ENCODE data around the gene CNDP2. TPM values are rescaled to one million over a fixed set of nuclear protein-coding genes. Genes with fewer than 3 reads are reported as not detected.

Gene CNDP2
- total and polyA plus RNA-seq, 4 donors = 26.7 to 99.2 (median 74.2) TPM

GRCh38 chr18:74567822-74568221 is 71.7 kb downstream of the CNDP2 start:
- H3K27ac ChIP-seq (ENCODE audit: low read depth in 1 of 2, low read length in 2 of 2) = no peak overlapping the region
- intact Hi-C loops (cut with DNase I) = no loop called here
- ATAC-seq (ENCODE audit: low FRiP score) (no peak), DNase-seq (no peak)
- H3K27me3 ChIP-seq (ENCODE audit: control insufficient read depth in 1 of 2, insufficient read depth in 2 of 2, low read length in 1 of 2) = no peaks in the 10 kb centered on the region
- H3K4me1 ChIP-seq (ENCODE audit: control insufficient read depth in 1 of 2, insufficient read depth in 2 of 2, low read length in 2 of 2) = no peaks in the 10 kb centered on the region
- H3K9me3 ChIP-seq (ENCODE audit: control insufficient read depth, low read length) = no peaks in the 10 kb centered on the region
- no peak overlapping the region for H3K4me3 ChIP-seq (ENCODE audit: low read length in 2 of 2)
- 60 to 68% methylated on average over 7 of the region's 7 CpGs for WGBS, 2 donors
- no peaks in the 10 kb centered on the region for H3K36me3 ChIP-seq (ENCODE audit: control insufficient read depth in 1 of 2, insufficient read depth in 2 of 2, low read length in 1 of 2)

GRCh38 chr18:74569401-74569800 is 73.2 kb downstream of the CNDP2 start:
- 65 to 75% methylated on average over 4 of the region's 4 CpGs for WGBS, 2 donors
- intact Hi-C loops (cut with DNase I) = no loop called here
- no peak overlapping the region for H3K27ac ChIP-seq (ENCODE audit: low read depth in 1 of 2, low read length in 2 of 2)
- no peaks in the 10 kb centered on the region for H3K4me1 ChIP-seq (ENCODE audit: control insufficient read depth in 1 of 2, insufficient read depth in 2 of 2, low read length in 2 of 2)
- H3K4me3 ChIP-seq (ENCODE audit: low read length in 2 of 2) = no peak overlapping the region
- no peaks in the 10 kb centered on the region for H3K27me3 ChIP-seq (ENCODE audit: control insufficient read depth in 1 of 2, insufficient read depth in 2 of 2, low read length in 1 of 2)
- H3K36me3 ChIP-seq (ENCODE audit: control insufficient read depth in 1 of 2, insufficient read depth in 2 of 2, low read length in 1 of 2) = no peaks in the 10 kb centered on the region
- no peak for DNase-seq
- ATAC-seq (ENCODE audit: low FRiP score) = no peak
- H3K9me3 ChIP-seq (ENCODE audit: control insufficient read depth, low read length) = no peaks in the 10 kb centered on the region

- Histone ChIP-seq H3K4me1 (ENCODE audit: control insufficient read depth in 1 of 2, insufficient read depth in 2 of 2, low read length in 2 of 2) (no peaks in the 10 kb centered on the region), H3K9me3 (ENCODE audit: control insufficient read depth, low read length) (no peaks in the 10 kb centered on the region), H3K27me3 (ENCODE audit: control insufficient read depth in 1 of 2, insufficient read depth in 2 of 2, low read length in 1 of 2) (no peaks in the 10 kb centered on the region), H3K36me3 (ENCODE audit: control insufficient read depth in 1 of 2, insufficient read depth in 2 of 2, low read length in 1 of 2) (no peaks in the 10 kb centered on the region), H3K4me3 (ENCODE audit: low read length in 2 of 2) (no peak overlapping the region), H3K27ac (ENCODE audit: low read depth in 1 of 2, low read length in 2 of 2) (no peak overlapping the region)
- WGBS, 2 donors = 56 to 65% methylated on average over 4 of the region's 4 CpGs
- no peak for DNase-seq
- intact Hi-C loops (cut with DNase I) = no loop called here
- ATAC-seq (ENCODE audit: low FRiP score) = no peak
Observed at GRCh38 chr18:74570266-74570665, 74.1 kb downstream of the CNDP2 start.

- Histone ChIP-seq H3K36me3 (ENCODE audit: control insufficient read depth in 1 of 2, insufficient read depth in 2 of 2, low read length in 1 of 2) (no peaks in the 10 kb centered on the region), H3K4me3 (ENCODE audit: low read length in 2 of 2) (no peak overlapping the region), H3K4me1 (ENCODE audit: control insufficient read depth in 1 of 2, insufficient read depth in 2 of 2, low read length in 2 of 2) (no peaks in the 10 kb centered on the region), H3K27me3 (ENCODE audit: control insufficient read depth in 1 of 2, insufficient read depth in 2 of 2, low read length in 1 of 2) (no peaks in the 10 kb centered on the region), H3K27ac (ENCODE audit: low read depth in 1 of 2, low read length in 2 of 2) (no peak overlapping the region), H3K9me3 (ENCODE audit: control insufficient read depth, low read length) (no peaks in the 10 kb centered on the region)
- WGBS, 2 donors = 50 to 64% methylated on average over 12 of the region's 12 CpGs
- DNase-seq (no peak), ATAC-seq (ENCODE audit: low FRiP score) (no peak)
- intact Hi-C loops (cut with DNase I) = no loop called here
Observed at GRCh38 chr18:74571895-74572680, 75.9 kb downstream of the CNDP2 start.

- no peak overlapping the region for H3K27ac ChIP-seq (ENCODE audit: low read depth in 1 of 2, low read length in 2 of 2)
- no peaks in the 10 kb centered on the region for H3K27me3 ChIP-seq (ENCODE audit: control insufficient read depth in 1 of 2, insufficient read depth in 2 of 2, low read length in 1 of 2)
- no peaks in the 10 kb centered on the region for H3K4me1 ChIP-seq (ENCODE audit: control insufficient read depth in 1 of 2, insufficient read depth in 2 of 2, low read length in 2 of 2)
- intact Hi-C loops (cut with DNase I) = no loop called here
- DNase-seq = no peak
- H3K36me3 ChIP-seq (ENCODE audit: control insufficient read depth in 1 of 2, insufficient read depth in 2 of 2, low read length in 1 of 2) = no peaks in the 10 kb centered on the region
- no peak overlapping the region for H3K4me3 ChIP-seq (ENCODE audit: low read length in 2 of 2)
- ATAC-seq (ENCODE audit: low FRiP score) = no peak
- no peaks in the 10 kb centered on the region for H3K9me3 ChIP-seq (ENCODE audit: control insufficient read depth, low read length)
Observed at GRCh38 chr18:74573053-74573452, 76.9 kb downstream of the CNDP2 start.

Other genes starting within 250 kb of the CNDP2 start
- 10 to 100 TPM; 33.2 to 41.6 TPM for gene CYB5A, start 204.4 kb upstream of the CNDP2 start, total RNA-seq
- gene CYB5A, start 204.4 kb upstream of the CNDP2 start, polyA plus RNA-seq = 100 to 1,000 TPM in 1 of 2 donors, 10 to 100 TPM in 1; 92.8 to 276 TPM
- not detected for gene C18orf63, start 180.5 kb upstream of the CNDP2 start, total RNA-seq
- not detected for gene C18orf63, start 180.5 kb upstream of the CNDP2 start, polyA plus RNA-seq
- not detected for gene DIPK1C, start 39.1 kb upstream of the CNDP2 start, total RNA-seq
- under 1 TPM in 1 of 2 donors, not detected in 1; 0.36 TPM for gene DIPK1C, start 39.1 kb upstream of the CNDP2 start, polyA plus RNA-seq
- gene CNDP1, start 38.1 kb downstream of the CNDP2 start, total RNA-seq = under 1 TPM in 1 of 2 donors, not detected in 1; 0.49 TPM
- gene CNDP1, start 38.1 kb downstream of the CNDP2 start, polyA plus RNA-seq = 1 to 10 TPM in 1 of 2 donors, not detected in 1; 5.4 TPM
- gene ZNF407, start 101.5 kb downstream of the CNDP2 start, total RNA-seq = 10 to 100 TPM; 16.0 to 21.1 TPM
- gene ZNF407, start 101.5 kb downstream of the CNDP2 start, polyA plus RNA-seq = 1 to 10 TPM; 1.3 to 3.0 TPM